Measurements from ENCODE around the gene PIK3R6.

DNA sequence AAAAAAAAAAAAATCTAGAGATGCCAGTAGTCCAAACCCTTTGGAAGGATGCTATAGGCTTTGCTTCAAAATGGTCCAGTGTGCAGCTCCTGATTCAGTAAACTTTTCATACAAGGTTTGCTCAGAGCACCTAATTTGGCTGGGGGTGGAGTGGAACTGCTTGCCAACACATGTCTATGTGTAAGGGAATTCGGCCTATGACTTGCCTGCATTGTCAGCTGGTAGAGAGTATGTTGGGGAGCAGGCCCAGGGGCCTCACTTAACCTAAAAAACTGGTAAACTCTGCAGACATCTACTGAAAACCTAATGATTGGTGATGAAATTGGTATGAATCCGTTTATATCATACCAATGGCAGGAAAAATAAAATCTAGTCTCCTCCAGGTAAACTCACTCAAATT, 66.8 kb downstream of the PIK3R6 start:
- no peak for TF ChIP-seq EP300 (IDR thresholded peaks at IDR 0.05; ENCODE audit: borderline replicate concordance)
- TF ChIP-seq TAF1 (IDR thresholded peaks at IDR 0.05; ENCODE audit: low read depth): no peak

All from Ishikawa (cell line).